IPS-18c (cell line): ENCODE data around the gene ADPRH.

Experiments used
- H3K4me3 ChIP-seq: 2 replicates; pipeline ENCODE4 v1.7.0; 2013; ENCODE audit warnings: low read depth, mild to moderate bottlenecking, low read length, moderate library complexity; ENCODE audit not compliant: insufficient read depth
- H3K9me3 ChIP-seq: one replicate; pipeline ENCODE4 v1.6.1; 2013; ENCODE audit warnings: mild to moderate bottlenecking, low read length, moderate library complexity; ENCODE audit not compliant: control insufficient read depth, insufficient read depth

ADPRH gene

DNA sequence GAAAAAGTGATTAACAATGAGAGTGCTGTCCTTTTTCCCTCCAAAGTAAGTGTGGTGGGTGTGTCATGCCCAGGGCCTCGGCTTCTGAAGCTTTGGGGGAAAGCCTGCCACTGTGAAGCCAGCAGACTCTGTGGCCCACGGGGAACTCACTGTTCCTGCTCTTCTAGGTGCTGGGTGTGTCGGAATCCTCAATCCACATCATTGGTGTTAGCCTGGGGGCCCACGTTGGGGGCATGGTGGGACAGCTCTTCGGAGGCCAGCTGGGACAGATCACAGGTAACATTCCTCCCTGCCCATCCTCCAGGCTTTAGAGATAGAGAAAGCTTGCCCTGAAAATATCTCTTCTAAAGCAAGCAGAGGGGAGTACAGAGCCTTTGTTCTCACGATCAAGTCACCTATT lies 30.0 kb downstream of the ADPRH start:
- no peak overlapping the region for H3K4me3 ChIP-seq
- no peaks in the 10 kb centered on the region for H3K9me3 ChIP-seq

GRCh38 chr3:119611664-119612063 lies 32.4 kb downstream of the ADPRH start:
- H3K4me3 ChIP-seq, result no peak overlapping the region

GRCh38 chr3:119613201-119613600 lies 33.9 kb downstream of the ADPRH start:
- no peak overlapping the region for H3K4me3 ChIP-seq

More at GRCh38 chr3:119611664-119612063, 32.4 kb downstream of the ADPRH start:
- H3K9me3 ChIP-seq, result no peaks in the 10 kb centered on the region

DNA sequence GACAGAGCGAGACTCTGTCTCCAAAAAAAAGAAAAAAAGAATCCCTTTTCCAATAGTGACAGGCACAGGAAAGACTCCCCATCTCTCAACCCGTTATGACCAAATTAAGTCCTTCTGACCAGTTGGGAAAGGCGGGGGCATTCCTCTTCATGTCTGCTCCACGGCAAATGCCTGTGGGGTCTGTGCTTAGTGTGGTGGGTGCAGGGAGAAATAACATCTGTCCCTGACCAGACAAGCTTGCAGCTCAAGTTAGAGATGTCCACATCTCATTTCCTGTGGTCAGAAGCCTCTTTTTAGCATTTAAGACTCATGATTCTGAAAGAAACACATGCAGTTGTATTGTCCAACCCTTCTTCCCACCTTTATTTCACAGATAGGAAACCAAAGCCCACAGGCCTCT lies 34.6 kb downstream of the ADPRH start:
- H3K4me3 ChIP-seq, result no peak overlapping the region
- no peaks in the 10 kb centered on the region for H3K9me3 ChIP-seq

More at GRCh38 chr3:119613201-119613600, 33.9 kb downstream of the ADPRH start:
- H3K9me3 ChIP-seq, result no peaks in the 10 kb centered on the region

DNA sequence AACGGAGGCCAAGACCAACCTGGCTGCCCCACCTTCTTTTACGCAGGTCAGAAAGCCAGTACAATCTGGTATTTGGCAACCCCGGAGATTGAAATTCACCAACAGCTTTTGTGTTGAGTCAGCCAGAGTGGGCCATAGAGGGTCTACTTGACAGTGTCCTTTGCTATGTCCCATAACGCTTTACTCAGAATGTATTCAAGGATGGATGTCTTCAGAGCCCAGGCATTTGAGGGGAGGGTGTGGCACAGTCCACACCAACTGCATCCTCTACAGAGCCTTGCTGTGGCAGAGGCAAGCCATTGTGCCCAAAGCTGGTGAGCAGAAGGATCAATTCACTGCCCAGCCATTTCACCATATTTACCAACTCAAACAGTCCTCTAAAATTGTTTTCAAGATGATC lies 36.8 kb downstream of the ADPRH start:
- Histone ChIP-seq H3K9me3 (no peaks in the 10 kb centered on the region), H3K4me3 (no peak overlapping the region)

DNA sequence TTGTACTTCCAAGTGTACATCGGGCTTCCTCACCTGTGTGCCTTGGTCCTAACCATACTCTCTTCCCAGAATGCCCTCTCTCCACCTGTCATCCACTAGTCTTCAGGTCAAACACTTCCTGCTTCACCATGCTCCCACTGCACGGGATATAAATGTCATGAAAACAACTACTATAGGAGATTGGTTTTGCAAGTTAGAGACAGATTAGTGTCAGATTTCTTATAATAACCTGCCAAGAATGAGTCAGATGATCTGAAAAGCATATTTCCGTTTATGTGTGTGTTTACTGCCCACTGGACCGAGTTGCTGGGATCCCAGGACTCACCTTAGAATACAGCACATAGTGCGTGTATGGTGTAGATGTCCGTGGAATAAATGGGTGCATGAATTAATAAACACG lies 39.8 kb downstream of the ADPRH start:
- Histone ChIP-seq H3K4me3 (no peak overlapping the region), H3K9me3 (peaks cover 1% of the 10 kb centered on the region)

DNA sequence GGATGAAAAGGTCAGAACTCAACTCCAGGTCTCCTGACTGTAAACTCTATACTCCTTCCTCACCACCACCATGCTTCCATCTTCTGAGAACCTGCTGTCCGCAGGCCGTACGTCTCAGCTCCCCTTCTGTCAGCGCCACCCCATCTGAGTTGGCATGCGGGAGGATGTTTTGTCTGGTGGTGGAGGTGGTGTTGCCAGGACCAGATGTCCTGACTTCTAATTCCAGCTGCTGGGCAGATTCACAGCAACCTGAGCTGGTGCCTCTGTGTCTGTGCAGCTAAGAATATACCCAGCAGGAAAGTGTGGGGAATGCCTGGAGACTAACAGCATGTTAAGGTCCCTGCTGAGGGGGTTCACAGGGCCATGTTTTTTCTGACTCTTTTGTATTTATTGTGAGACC lies 41.6 kb downstream of the ADPRH start:
- no peak overlapping the region for H3K4me3 ChIP-seq
- peaks cover 2% of the 10 kb centered on the region for H3K9me3 ChIP-seq

DNA sequence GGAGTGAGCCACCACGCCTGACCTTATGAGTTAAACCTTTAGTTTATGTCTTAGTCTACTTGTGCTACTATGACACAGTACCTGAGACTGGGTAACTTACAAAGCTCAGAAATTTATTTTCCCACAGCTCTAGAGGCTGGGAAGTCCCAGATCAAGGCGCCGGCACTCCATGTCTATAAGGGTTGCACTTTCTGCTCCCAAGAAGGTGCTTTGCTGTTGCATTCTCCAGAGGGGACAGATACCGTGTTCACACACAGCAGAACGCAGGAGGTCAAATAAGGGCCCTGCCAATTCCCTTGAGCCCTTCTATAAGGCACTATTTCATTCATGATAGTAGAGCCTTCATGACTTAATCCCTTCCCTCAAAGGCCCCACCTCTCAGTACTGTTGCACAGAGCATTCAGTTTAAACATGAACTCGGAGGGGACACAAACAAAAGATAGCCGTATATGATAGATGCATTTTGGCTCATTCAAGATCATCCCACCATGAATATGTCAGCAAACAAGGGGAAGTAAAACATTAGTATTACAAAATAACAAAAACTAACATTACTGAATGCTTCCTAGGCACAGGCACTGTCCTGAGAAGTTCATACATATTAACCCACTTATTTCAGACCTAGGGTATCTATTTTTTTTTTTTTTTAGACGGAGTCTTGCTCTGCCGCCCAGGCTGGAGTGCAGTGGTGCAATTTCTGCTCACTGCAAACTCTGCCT lies 44.9 kb downstream of the ADPRH start:
- peaks cover 2% of the 10 kb centered on the region for H3K9me3 ChIP-seq
- no peak overlapping the region for H3K4me3 ChIP-seq

DNA sequence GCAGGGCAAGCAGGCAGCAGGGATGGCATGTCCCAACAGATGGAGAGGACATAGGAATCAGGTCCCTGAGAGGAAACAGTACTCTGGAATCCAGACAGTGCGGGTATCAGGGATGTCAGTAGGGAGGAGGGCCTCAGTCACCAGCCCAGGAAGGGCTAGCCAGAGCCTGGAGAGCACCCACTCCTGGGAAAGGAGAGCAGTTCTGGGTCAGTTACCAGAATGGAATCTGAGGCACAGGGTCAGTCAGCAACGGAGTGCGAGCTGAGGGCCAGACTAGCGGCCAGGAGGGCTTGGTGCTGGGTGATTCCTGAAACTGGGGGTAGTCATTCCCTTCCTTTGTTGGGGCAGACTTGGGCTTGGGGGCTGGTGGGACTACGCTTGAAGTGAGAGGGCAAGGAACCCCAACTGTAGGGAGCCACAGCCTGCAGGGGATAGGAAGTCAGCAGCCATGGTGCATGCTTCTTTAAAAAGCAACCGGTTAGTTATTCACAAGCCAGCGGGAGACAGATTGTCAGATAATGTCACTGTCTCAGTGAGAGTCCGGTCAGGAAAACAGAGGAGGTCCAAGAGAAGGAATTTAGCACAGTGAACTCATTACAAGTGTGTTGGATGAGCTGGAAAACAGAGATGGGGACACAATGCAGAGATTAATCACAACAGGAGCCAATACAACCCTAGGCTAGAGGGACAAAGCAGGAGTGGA lies 46.3 kb downstream of the ADPRH start:
- Histone ChIP-seq H3K9me3 (peaks cover 2% of the 10 kb centered on the region), H3K4me3 (no peak overlapping the region)

DNA sequence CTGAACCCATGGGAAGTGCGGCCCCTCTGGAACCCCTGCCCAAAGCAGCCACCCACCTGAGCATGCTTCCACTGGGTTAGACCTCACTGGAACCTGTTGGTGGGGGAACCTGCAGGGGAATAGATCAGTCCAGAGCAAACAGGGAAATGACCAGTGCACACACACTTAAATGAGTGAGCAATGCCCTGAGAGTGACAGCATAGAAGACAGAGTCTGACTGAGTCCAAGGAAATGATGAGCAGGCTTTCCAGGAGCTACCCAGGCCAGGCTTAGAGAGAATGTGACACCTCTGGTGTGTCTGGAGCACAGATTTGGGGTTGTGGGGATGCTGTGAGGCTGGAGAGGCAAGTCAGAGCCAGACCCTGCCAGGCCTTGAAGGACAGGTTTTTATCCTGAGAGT lies 46.9 kb downstream of the ADPRH start:
- peaks cover 2% of the 10 kb centered on the region for H3K9me3 ChIP-seq
- no peak overlapping the region for H3K4me3 ChIP-seq

DNA sequence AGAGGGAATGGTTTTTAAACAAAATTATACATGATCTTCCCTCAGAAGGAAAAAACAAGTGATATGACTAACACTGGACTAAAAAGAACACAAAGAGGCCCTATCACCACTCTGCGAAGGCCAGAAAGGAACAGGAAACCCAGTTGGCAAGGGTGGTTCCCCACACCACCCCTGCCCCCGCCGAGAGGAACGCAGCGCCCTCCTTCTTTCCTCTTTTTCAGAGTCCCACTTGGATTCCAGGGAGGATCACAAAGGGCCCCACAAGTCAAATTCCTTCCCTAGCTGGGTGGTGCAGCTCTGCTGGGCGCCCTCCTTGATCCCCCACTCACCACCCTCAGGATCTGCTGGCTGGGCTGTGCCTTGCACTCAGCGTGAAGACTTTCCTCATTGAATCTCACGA lies 48.2 kb downstream of the ADPRH start:
- H3K4me3 ChIP-seq, result no peak overlapping the region
- peaks cover 2% of the 10 kb centered on the region for H3K9me3 ChIP-seq

GRCh38 chr3:119628390-119628789 lies 49.1 kb downstream of the ADPRH start:
- Histone ChIP-seq H3K4me3 (no peak overlapping the region), H3K9me3 (peaks cover 2% of the 10 kb centered on the region)

GRCh38 chr3:119628816-119629445 lies 49.6 kb downstream of the ADPRH start:
- H3K9me3 ChIP-seq, result peaks cover 2% of the 10 kb centered on the region
- no peak overlapping the region for H3K4me3 ChIP-seq

GRCh38 chr3:119630128-119630879 lies 51.0 kb downstream of the ADPRH start:
- Histone ChIP-seq H3K4me3 (no peak overlapping the region), H3K9me3 (no peaks in the 10 kb centered on the region)

DNA sequence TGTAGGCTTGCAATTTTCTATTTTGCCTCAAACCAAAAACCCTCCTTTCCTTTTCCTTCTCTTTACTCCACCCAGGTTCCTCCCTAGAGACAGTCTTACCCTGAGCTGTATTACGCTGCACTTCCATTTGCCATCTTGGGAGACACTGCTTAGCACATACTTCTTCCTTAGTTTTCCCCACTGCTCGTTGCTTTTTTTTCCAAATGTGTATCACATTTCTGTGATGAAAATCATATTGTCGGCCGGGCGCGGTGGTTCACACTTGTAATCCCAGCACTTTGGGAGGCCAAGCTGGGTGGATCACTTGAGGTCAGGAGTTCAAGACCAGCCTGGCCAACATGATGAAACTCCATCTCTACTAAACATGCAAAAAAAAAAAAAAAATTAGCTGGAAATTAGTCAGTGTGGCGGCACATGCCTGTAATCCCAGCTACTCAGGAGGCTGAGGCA lies 51.6 kb downstream of the ADPRH start:
- no peak overlapping the region for H3K4me3 ChIP-seq
- peaks cover 2% of the 10 kb centered on the region for H3K9me3 ChIP-seq

- peaks cover 2% of the 10 kb centered on the region for H3K9me3 ChIP-seq
These were observed 52.2 kb downstream of the ADPRH start for GRCh38 chr3:119631516-119631915.

GRCh38 chr3:119632216-119632615 lies 52.9 kb downstream of the ADPRH start:
- no peak overlapping the region for H3K4me3 ChIP-seq
- H3K9me3 ChIP-seq, result peaks cover 2% of the 10 kb centered on the region

More at GRCh38 chr3:119631516-119631915, 52.2 kb downstream of the ADPRH start:
- no peak overlapping the region for H3K4me3 ChIP-seq
